K562 (cell line): ENCODE data around the gene BAIAP2L2. TPM values are rescaled to one million over a fixed set of nuclear protein-coding genes. Genes with fewer than 3 reads are reported as not detected.

ENCODE experiments used
- CBX2 ChIP-seq: fragments of 200-600 bp; sonication (generic); IDR thresholded peaks from one replicate; pipeline ENCODE4 v1.6.1; 2012; ENCODE audit warnings: mild to moderate bottlenecking, low read length, inconsistent platforms; ENCODE audit not compliant: insufficient read depth, poor library complexity, severe bottlenecking
- NBN ChIP-seq: fragments of 450-650 bp; IDR thresholded peaks from 2 replicates; pipeline ENCODE4 v1.6.1; 2016; ENCODE audit warnings: low read depth, mild to moderate bottlenecking
- RFX5 ChIP-seq: IDR thresholded peaks from 2 replicates; pipeline ENCODE4 v1.6.1; 2011; ENCODE audit warnings: low read depth, mild to moderate bottlenecking, improper control_type of control experiment, low read length
- ZFP36 ChIP-seq: fragments of 150-350 bp; IDR thresholded peaks from 2 replicates; pipeline ENCODE4 v1.6.1; 2018; ENCODE audit warnings: low read length, low read depth; ENCODE audit not compliant: partially characterized antibody
- ZNF140 ChIP-seq: fragments of 250-450 bp; sonication (Bioruptor Pico); IDR thresholded peaks from 2 replicates; pipeline ENCODE4 v1.8.0; 2021; ENCODE audit warnings: moderate library complexity, mild to moderate bottlenecking, inconsistent platforms
- polyA plus RNA-seq, 8 experiments: library from polyadenylated mRNA; depleted of rRNA in 4 of 8; stranded (reverse) in 5 of 8; unstranded in 3 of 8; fragments of >200 nt; fragmentation: Nextera tagmentation in 2 of 8; fragmentation: Illumina TruSeq in 1 of 8; extraction: Ambion mirVana in 2 of 8; extraction: Trizol in 1 of 8; gene quantifications; 2 replicates each; pipeline versions ENCODE4 v1.2.1 to v1.2.3, GENCODE V29; 2011 to 2014; ENCODE audit warnings: inconsistent platforms in 1 of 8, missing spikeins in 1 of 8
- total RNA-seq, 7 experiments: library from RNA; depleted of rRNA in 6 of 7; stranded (reverse); fragments of >200 nt in 6 of 7; fragmentation: Illumina TruSeq in 2 of 7; extraction: Trizol in 2 of 7; gene quantifications; 2 replicates each; pipeline versions ENCODE4 v1.2.1 to v1.2.3, GENCODE V29; 2011 to 2021; ENCODE audit warnings: low replicate concordance in 1 of 7
- TF ChIP-seq, protein P1 (sequence below): sonication (generic); formaldehyde crosslinking; IDR thresholded peaks from 2 replicates; pipeline ENCODE4 v1.8.0; 2023; ENCODE audit warnings: missing genetic modification reagents, mild to moderate bottlenecking, borderline replicate concordance

BAIAP2L2 gene
- total and polyA plus RNA-seq, 9 of the 15 experiments (the other 6 are each of a cell fraction or from before 2014, with no cell fraction given): 0.04 to 0.22 (median 0.07) TPM; not detected in 4

DNA sequence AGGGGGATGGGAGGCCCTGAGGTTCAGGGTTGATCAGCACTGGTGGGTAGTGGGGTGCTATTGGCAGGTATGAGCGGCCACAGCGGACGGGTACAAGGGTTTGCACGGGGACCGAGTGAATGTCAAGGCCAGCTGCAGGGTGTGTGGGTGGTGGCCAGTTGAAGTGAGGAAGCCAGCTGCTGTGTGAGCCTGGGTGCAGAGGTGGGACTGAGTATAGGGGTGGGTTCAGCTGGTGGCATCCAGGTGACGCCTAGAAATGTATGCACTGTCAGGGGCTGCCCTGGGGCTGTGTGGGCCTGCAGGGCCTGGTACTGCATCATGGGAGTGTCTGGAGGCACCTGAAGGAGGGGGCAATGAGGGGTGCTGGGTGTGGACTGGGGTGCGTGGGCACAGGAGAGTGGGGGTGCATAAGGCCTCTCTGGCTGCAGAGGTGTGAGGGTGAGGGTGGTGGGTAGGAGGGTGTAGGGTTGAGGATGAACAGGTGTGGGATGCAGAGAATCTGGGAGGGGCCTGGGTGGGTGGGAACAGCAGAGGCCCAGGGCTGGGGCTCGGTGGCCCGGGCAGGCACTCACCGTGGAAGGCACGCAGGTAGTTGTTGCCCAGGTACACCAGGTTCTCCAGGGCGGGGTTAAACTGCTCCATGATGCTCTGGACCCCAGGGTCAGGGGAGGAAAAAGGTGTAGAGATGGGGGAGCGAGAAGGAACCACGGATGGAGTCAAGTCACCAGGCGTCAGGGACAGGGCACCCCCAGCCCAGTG is 1.7 kb downstream of the BAIAP2L2 start (continued):
- TF ChIP-seq, protein P1, sequence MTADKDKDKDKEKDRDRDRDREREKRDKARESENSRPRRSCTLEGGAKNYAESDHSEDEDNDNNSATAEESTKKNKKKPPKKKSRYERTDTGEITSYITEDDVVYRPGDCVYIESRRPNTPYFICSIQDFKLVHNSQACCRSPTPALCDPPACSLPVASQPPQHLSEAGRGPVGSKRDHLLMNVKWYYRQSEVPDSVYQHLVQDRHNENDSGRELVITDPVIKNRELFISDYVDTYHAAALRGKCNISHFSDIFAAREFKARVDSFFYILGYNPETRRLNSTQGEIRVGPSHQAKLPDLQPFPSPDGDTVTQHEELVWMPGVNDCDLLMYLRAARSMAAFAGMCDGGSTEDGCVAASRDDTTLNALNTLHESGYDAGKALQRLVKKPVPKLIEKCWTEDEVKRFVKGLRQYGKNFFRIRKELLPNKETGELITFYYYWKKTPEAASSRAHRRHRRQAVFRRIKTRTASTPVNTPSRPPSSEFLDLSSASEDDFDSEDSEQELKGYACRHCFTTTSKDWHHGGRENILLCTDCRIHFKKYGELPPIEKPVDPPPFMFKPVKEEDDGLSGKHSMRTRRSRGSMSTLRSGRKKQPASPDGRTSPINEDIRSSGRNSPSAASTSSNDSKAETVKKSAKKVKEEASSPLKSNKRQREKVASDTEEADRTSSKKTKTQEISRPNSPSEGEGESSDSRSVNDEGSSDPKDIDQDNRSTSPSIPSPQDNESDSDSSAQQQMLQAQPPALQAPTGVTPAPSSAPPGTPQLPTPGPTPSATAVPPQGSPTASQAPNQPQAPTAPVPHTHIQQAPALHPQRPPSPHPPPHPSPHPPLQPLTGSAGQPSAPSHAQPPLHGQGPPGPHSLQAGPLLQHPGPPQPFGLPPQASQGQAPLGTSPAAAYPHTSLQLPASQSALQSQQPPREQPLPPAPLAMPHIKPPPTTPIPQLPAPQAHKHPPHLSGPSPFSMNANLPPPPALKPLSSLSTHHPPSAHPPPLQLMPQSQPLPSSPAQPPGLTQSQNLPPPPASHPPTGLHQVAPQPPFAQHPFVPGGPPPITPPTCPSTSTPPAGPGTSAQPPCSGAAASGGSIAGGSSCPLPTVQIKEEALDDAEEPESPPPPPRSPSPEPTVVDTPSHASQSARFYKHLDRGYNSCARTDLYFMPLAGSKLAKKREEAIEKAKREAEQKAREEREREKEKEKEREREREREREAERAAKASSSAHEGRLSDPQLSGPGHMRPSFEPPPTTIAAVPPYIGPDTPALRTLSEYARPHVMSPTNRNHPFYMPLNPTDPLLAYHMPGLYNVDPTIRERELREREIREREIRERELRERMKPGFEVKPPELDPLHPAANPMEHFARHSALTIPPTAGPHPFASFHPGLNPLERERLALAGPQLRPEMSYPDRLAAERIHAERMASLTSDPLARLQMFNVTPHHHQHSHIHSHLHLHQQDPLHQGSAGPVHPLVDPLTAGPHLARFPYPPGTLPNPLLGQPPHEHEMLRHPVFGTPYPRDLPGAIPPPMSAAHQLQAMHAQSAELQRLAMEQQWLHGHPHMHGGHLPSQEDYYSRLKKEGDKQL (CRISPR knock-in tag): no peak
- TF ChIP-seq ZNF140 (CRISPR knock-in tag) (no peak), CBX2 (no peak), ZFP36 (no peak), NBN (no peak), RFX5 (no peak)
